SK-N-SH treated with all-trans-retinoic acid at 6 μM for 48 hours (cell line): ENCODE results near the gene LAMA3.

Source experiments
- ARNTL ChIP-seq: fragments of 450-650 bp; formaldehyde crosslinking; IDR thresholded peaks from 2 replicates; pipeline ENCODE4 v1.5.0; 2020; ENCODE audit warnings: low read depth, mild to moderate bottlenecking, moderate library complexity, borderline replicate concordance
- BACH2 ChIP-seq: fragments of 250-450 bp; sonication (Bioruptor Pico); IDR thresholded peaks from 2 replicates; pipeline ENCODE4 v1.9.0; 2021; ENCODE audit warnings: mild to moderate bottlenecking, borderline replicate concordance
- GLIS3 ChIP-seq: fragments of 250-450 bp; sonication (Bioruptor Pico); IDR thresholded peaks from 2 replicates; pipeline ENCODE4 v1.5.0; 2020; ENCODE audit warnings: mild to moderate bottlenecking, moderate library complexity
- RARB ChIP-seq: fragments of 250-450 bp; sonication (Bioruptor Pico); IDR thresholded peaks from 2 replicates; pipeline ENCODE4 v1.8.0; 2021; ENCODE audit warnings: mild to moderate bottlenecking, moderate library complexity
- TF ChIP-seq, protein P1 (sequence below): fragments of 250-450 bp; sonication (Bioruptor Pico); IDR thresholded peaks from 2 replicates; pipeline ENCODE4 v1.8.0; 2020; ENCODE audit warnings: mild to moderate bottlenecking, moderate library complexity, borderline replicate concordance
- TF ChIP-seq, protein P2 (sequence below): fragments of 250-450 bp; sonication (Bioruptor Pico); IDR thresholded peaks from 2 replicates; pipeline ENCODE4 v1.8.0; 2021; ENCODE audit warnings: low read depth, mild to moderate bottlenecking, moderate library complexity, borderline replicate concordance
- TF ChIP-seq, protein P3 (sequence below): fragments of 250-450 bp; sonication (Bioruptor Pico); IDR thresholded peaks from 2 replicates; pipeline ENCODE4 v1.5.1; 2020; ENCODE audit warnings: low read depth, mild to moderate bottlenecking, moderate library complexity

DNA sequence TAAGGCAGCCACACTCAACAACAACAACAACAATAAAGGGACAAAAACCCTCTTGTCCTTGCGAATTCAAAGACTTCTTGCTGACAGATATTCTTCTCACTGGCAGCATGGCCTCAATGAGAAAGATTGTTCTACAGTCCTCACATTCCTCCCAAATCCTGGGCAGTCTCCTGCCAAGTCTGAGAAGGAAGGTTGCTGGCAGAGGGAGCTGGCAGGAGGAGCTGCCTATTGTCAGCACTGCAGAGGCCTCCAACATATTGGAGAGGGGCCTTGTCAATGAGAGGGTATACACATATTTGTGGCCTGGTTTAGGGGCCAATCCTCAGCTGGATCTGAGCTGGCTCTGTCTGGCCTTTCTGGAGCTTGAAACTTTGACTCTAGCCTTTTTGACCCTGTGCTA is 63.5 kb downstream of the LAMA3 start:
- TF ChIP-seq, protein P1, sequence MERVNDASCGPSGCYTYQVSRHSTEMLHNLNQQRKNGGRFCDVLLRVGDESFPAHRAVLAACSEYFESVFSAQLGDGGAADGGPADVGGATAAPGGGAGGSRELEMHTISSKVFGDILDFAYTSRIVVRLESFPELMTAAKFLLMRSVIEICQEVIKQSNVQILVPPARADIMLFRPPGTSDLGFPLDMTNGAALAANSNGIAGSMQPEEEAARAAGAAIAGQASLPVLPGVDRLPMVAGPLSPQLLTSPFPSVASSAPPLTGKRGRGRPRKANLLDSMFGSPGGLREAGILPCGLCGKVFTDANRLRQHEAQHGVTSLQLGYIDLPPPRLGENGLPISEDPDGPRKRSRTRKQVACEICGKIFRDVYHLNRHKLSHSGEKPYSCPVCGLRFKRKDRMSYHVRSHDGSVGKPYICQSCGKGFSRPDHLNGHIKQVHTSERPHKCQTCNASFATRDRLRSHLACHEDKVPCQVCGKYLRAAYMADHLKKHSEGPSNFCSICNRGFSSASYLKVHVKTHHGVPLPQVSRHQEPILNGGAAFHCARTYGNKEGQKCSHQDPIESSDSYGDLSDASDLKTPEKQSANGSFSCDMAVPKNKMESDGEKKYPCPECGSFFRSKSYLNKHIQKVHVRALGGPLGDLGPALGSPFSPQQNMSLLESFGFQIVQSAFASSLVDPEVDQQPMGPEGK (CRISPR knock-in tag) = no peak
- no peak for TF ChIP-seq RARB (CRISPR knock-in tag)
- TF ChIP-seq, protein P2, sequence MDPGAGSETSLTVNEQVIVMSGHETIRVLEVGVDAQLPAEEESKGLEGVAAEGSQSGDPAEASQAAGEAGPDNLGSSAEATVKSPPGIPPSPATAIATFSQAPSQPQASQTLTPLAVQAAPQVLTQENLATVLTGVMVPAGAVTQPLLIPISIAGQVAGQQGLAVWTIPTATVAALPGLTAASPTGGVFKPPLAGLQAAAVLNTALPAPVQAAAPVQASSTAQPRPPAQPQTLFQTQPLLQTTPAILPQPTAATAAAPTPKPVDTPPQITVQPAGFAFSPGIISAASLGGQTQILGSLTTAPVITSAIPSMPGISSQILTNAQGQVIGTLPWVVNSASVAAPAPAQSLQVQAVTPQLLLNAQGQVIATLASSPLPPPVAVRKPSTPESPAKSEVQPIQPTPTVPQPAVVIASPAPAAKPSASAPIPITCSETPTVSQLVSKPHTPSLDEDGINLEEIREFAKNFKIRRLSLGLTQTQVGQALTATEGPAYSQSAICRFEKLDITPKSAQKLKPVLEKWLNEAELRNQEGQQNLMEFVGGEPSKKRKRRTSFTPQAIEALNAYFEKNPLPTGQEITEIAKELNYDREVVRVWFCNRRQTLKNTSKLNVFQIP (CRISPR knock-in tag) = no peak
- no peak for TF ChIP-seq BACH2 (CRISPR knock-in tag)
- TF ChIP-seq, protein P3, sequence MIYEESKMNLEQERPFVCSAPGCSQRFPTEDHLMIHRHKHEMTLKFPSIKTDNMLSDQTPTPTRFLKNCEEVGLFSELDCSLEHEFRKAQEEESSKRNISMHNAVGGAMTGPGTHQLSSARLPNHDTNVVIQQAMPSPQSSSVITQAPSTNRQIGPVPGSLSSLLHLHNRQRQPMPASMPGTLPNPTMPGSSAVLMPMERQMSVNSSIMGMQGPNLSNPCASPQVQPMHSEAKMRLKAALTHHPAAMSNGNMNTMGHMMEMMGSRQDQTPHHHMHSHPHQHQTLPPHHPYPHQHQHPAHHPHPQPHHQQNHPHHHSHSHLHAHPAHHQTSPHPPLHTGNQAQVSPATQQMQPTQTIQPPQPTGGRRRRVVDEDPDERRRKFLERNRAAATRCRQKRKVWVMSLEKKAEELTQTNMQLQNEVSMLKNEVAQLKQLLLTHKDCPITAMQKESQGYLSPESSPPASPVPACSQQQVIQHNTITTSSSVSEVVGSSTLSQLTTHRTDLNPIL (CRISPR knock-in tag) = no peak
- no peak for TF ChIP-seq ARNTL
- no peak for TF ChIP-seq GLIS3 (CRISPR knock-in tag)
